OCI-LY7 (cell line): ENCODE measurements around the gene SUPT16H. TPM values are rescaled to one million over a fixed set of nuclear protein-coding genes. Genes with fewer than 3 reads are reported as not detected.
A peak's percentile ranks its signal among the peaks of the same experiment; 100 is the strongest.

Experiments
- BruUV-seq: library from RNA; stranded (reverse); fragments of 400-500 nt; replicated peaks from 2 replicates; lab custom pipeline; 2021; lab: Mats Ljungman, UMichigan
- CTCF ChIA-PET: fragments of 300-600 bp; sonication (Branson Sonifier 250); formaldehyde crosslinking; loops from one replicate; lab custom pipeline; 2022; ENCODE audit warnings: antibody characterized with exemption; ENCODE audit not compliant: unreplicated experiment; lab: Charles Lee
- POLR2A ChIA-PET: fragments of 300-600 bp; sonication (Branson Sonifier 250); formaldehyde crosslinking; loops from one replicate; lab custom pipeline; 2022; ENCODE audit warnings: antibody characterized with exemption; lab: Charles Lee
- DNase-seq: peaks from one replicate; pipeline ENCODE4 v3.0.0-alpha.2; 2015; ENCODE audit warnings: low spot score
- H2AFZ ChIP-seq: fragments of 200-600 bp; sonication (generic), shearing (Covaris generic); 2 replicates; pipeline ENCODE4 v1.6.1; 2014; ENCODE audit warnings: mild to moderate bottlenecking, antibody characterized with exemption, low read length, moderate library complexity
- H3K27ac ChIP-seq: fragments of 200-600 bp; sonication (generic); 2 replicates; pipeline ENCODE4 v1.5.1; 2014; ENCODE audit warnings: mixed run types, low read depth, mild to moderate bottlenecking, moderate library complexity, low read length, inconsistent platforms; ENCODE audit not compliant: poor library complexity, severe bottlenecking
- H3K36me3 ChIP-seq: fragments of 200-600 bp; sonication (generic); 2 replicates; pipeline ENCODE4 v1.6.1; 2014; ENCODE audit warnings: mild to moderate bottlenecking, antibody characterized with exemption, low read length, moderate library complexity, mixed read lengths; ENCODE audit not compliant: insufficient read depth
- H3K4me1 ChIP-seq: fragments of 200-600 bp; sonication (generic); 2 replicates; pipeline ENCODE4 v1.5.1; 2014; ENCODE audit warnings: mild to moderate bottlenecking, low read length; ENCODE audit not compliant: insufficient read depth, poor library complexity, severe bottlenecking
- H3K4me2 ChIP-seq: fragments of 200-600 bp; sonication (generic); 2 replicates; pipeline ENCODE4 v1.6.1; 2014; ENCODE audit warnings: mild to moderate bottlenecking, low read length
- H3K4me3 ChIP-seq: fragments of 200-600 bp; sonication (generic); 2 replicates; pipeline ENCODE4 v1.5.1; 2014; ENCODE audit warnings: mild to moderate bottlenecking, low read depth, low read length; ENCODE audit not compliant: poor library complexity, severe bottlenecking
- H3K79me2 ChIP-seq: fragments of 200-600 bp; sonication (generic); 2 replicates; pipeline ENCODE4 v1.6.1; 2016; ENCODE audit warnings: low read depth, mild to moderate bottlenecking, low read length, moderate library complexity, mixed read lengths; ENCODE audit not compliant: insufficient read depth
- H3K9me2 ChIP-seq: fragments of 200-600 bp; sonication (generic); 2 replicates; pipeline ENCODE4 v1.6.1; 2016; ENCODE audit warnings: mild to moderate bottlenecking, low read length, mixed read lengths; ENCODE audit not compliant: insufficient read depth
- H3K9me3 ChIP-seq: fragments of 200-600 bp; sonication (generic); 2 replicates; pipeline ENCODE4 v1.6.1; 2014; ENCODE audit warnings: mild to moderate bottlenecking, mixed run types, low read length, mixed read lengths
- H4K20me1 ChIP-seq: fragments of 200-600 bp; sonication (generic); 2 replicates; pipeline ENCODE4 v1.6.1; 2014; ENCODE audit warnings: mild to moderate bottlenecking, antibody characterized with exemption, low read length, moderate library complexity, mixed read lengths; ENCODE audit not compliant: insufficient read depth
- EZH2phosphoT487 ChIP-seq: fragments of 200-600 bp; sonication (generic); IDR thresholded peaks from 2 replicates; pipeline ENCODE4 v1.6.1; 2018; ENCODE audit warnings: low read depth, borderline replicate concordance, mild to moderate bottlenecking, mixed run types, antibody characterized with exemption, low read length, moderate library complexity, mixed read lengths
- intact Hi-C: fragments of 100-400 bp; cut with micrococcal nuclease; formaldehyde crosslinking; loops from one replicate; pipeline ENCODE4 v1.10.0; 2022; ENCODE audit not compliant: unreplicated experiment
- total RNA-seq, 2 experiments: library from RNA; depleted of rRNA in 1 of 2; stranded (reverse); fragments of >200 nt in 1 of 2; shearing (Covaris generic) in 1 of 2; gene quantifications; 2 replicates each; pipeline ENCODE4 v1.2.3, GENCODE V29; 2014 to 2022
- TF ChIP-seq, protein P1 (sequence below): fragments of 200-600 bp; sonication (generic); conservative IDR thresholded peaks from 2 replicates; pipeline ENCODE4 v1.5.1; 2014; ENCODE audit warnings: mild to moderate bottlenecking, antibody characterized with exemption, low read length, moderate library complexity, mixed read lengths

SUPT16H gene
- total RNA-seq, 2 experiments from 2014 or later, result 100 to 151 TPM

- H4K20me1 ChIP-seq, result no peaks in the 10 kb centered on the region
- H3K9me3 ChIP-seq, result no peaks in the 10 kb centered on the region
- no peaks in the 10 kb centered on the region for H3K9me2 ChIP-seq
- H2AFZ ChIP-seq, result no peak overlapping the region
- POLR2A ChIA-PET, result no interaction called here
- TF ChIP-seq, protein P1, sequence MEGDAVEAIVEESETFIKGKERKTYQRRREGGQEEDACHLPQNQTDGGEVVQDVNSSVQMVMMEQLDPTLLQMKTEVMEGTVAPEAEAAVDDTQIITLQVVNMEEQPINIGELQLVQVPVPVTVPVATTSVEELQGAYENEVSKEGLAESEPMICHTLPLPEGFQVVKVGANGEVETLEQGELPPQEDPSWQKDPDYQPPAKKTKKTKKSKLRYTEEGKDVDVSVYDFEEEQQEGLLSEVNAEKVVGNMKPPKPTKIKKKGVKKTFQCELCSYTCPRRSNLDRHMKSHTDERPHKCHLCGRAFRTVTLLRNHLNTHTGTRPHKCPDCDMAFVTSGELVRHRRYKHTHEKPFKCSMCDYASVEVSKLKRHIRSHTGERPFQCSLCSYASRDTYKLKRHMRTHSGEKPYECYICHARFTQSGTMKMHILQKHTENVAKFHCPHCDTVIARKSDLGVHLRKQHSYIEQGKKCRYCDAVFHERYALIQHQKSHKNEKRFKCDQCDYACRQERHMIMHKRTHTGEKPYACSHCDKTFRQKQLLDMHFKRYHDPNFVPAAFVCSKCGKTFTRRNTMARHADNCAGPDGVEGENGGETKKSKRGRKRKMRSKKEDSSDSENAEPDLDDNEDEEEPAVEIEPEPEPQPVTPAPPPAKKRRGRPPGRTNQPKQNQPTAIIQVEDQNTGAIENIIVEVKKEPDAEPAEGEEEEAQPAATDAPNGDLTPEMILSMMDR, result no peak
- no peak for TF ChIP-seq EZH2phosphoT487
- H3K4me3 ChIP-seq, result no peak overlapping the region
- CTCF ChIA-PET, result no interaction called here
- H3K4me1 ChIP-seq, result no peaks in the 10 kb centered on the region
- no peak overlapping the region for H3K27ac ChIP-seq
- H3K4me2 ChIP-seq, result no peak overlapping the region
- no peaks in the 10 kb centered on the region for H3K79me2 ChIP-seq
- BruUV-seq, result no TSS peak
- no peak for DNase-seq
- H3K36me3 ChIP-seq, result peaks cover 95% of the 10 kb centered on the region
- intact Hi-C loops, result loop anchor here (5.0 kb wide), 1 partner anchor 47 kb away; no protein-coding TSS in a partner anchor
Measured at GRCh38 chr14:21398901-21399300, 15.1 kb upstream of the SUPT16H start.

GRCh38 chr14:21395450-21395849 lies 11.6 kb upstream of the SUPT16H start:
- POLR2A ChIA-PET, result no interaction called here

More at GRCh38 chr14:21395450-21395849, 11.6 kb upstream of the SUPT16H start:
- H4K20me1 ChIP-seq, result no peaks in the 10 kb centered on the region
- H3K79me2 ChIP-seq, result no peaks in the 10 kb centered on the region
- CTCF ChIA-PET, result no interaction called here
- no TSS peak for BruUV-seq
- H3K4me2 ChIP-seq, result no peak overlapping the region
- intact Hi-C loops, result loop anchor here (5.0 kb wide), 1 partner anchor 43 kb away; no protein-coding TSS in a partner anchor
- TF ChIP-seq, protein P1, result peak; percentile 44; the same call in 1 of the 2 replicates
- TF ChIP-seq EZH2phosphoT487, result no peak
- H3K4me3 ChIP-seq, result no peak overlapping the region
- H3K4me1 ChIP-seq, result no peaks in the 10 kb centered on the region
- H3K9me3 ChIP-seq, result no peaks in the 10 kb centered on the region
- no peak overlapping the region for H3K27ac ChIP-seq
- no peak for DNase-seq
- H3K9me2 ChIP-seq, result no peaks in the 10 kb centered on the region
- peaks cover 97% of the 10 kb centered on the region for H3K36me3 ChIP-seq
- H2AFZ ChIP-seq, result no peak overlapping the region
